Measurements from ENCODE around the gene MBNL1.

GRCh38 chr3:152335273-152335672 lies 66.5 kb downstream of the MBNL1 start:
- TF ChIP-seq CTCF (IDR thresholded peaks at IDR 0.05; ENCODE audit: low read length), result no peak
- no peak for TF ChIP-seq EZH2 (optimal IDR thresholded peaks at IDR 0.05; ENCODE audit: low read depth, low read length)
- TF ChIP-seq EZH2phosphoT487 (IDR thresholded peaks at IDR 0.05; ENCODE audit: low read length), result no peak
